ENCODE measurements around the gene PHOX2A.

DNA sequence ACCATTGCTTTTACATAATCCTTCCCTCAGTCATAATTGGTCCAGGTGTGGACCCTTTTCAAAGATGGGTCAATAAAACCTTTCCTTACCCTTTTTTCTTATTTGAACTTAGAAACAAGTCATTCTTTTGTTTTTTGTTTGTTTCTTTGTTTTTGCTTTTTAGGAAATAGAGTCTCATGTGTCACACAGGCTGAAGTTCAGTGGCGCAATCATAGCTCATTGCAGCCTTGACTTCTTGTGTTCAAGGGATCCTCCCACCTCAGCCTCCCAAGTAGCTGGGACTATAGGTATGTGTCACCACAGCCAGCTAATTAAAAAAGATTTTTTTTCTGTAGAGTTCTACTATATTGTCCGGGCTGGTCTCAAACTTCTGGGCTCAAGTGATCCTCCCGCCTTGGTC, 9.4 kb upstream of the PHOX2A start:
- no peak for TF ChIP-seq EZH2phosphoT487 (conservative IDR thresholded peaks at IDR 0.05; ENCODE audit: low read length)
- TF ChIP-seq, protein P1, sequence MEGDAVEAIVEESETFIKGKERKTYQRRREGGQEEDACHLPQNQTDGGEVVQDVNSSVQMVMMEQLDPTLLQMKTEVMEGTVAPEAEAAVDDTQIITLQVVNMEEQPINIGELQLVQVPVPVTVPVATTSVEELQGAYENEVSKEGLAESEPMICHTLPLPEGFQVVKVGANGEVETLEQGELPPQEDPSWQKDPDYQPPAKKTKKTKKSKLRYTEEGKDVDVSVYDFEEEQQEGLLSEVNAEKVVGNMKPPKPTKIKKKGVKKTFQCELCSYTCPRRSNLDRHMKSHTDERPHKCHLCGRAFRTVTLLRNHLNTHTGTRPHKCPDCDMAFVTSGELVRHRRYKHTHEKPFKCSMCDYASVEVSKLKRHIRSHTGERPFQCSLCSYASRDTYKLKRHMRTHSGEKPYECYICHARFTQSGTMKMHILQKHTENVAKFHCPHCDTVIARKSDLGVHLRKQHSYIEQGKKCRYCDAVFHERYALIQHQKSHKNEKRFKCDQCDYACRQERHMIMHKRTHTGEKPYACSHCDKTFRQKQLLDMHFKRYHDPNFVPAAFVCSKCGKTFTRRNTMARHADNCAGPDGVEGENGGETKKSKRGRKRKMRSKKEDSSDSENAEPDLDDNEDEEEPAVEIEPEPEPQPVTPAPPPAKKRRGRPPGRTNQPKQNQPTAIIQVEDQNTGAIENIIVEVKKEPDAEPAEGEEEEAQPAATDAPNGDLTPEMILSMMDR (IDR thresholded peaks at IDR 0.05; ENCODE audit: insufficient read depth, low read length, poor library complexity, severe bottlenecking), result no peak

All from SU-DHL-6 (cell line).